ENCODE data around the gene RARA. TPM values are rescaled to one million over a fixed set of nuclear protein-coding genes. Genes with fewer than 3 reads are reported as not detected.

Gene RARA
- total and polyA plus RNA-seq, 12 donors: 11.2 to 34.0 (median 18.9) TPM

- Histone ChIP-seq H3K27ac (peak within 1 kb of the TSS in 5 of 10 donors; percentile 23 to 54 (median 37)), H3K4me3 (peak within 1 kb of the TSS; percentile 23 to 76 (median 50)), H3K9me3 (no peaks in the 10 kb centered on the region), H3K4me1 (peaks cover 0 to 59% (median 33%) of the 10 kb centered on the region in 9 donors), H3K36me3 (peaks cover 0 to 10% (median 0%) of the 10 kb centered on the region in 9 donors), H3K27me3 (no peaks in the 10 kb centered on the region)
- TF ChIP-seq CTCF (IDR thresholded peaks at IDR 0.05): no peak
- DNase-seq: peak; percentile 97 to 99
- ATAC-seq: peak; percentile 97 to 99 (median 98)
- intact Hi-C loops (cut with DNase I): loop anchor here in 8 of 10 donors (5.0 to 10.0 kb wide), 4 partner anchors 70 to 273 kb away; partner anchors contain the start of genes WIPF2 (in 6 of the 8) and CSF3 (in 1 of the 8)
- WGBS, 2 donors: 0 to 1% methylated on average over 47 of the region's 47 CpGs
These were observed 21.2 kb upstream of the RARA start, which contains the start of gene CDC6 for GRCh38 chr17:40287494-40288369. TSS of gene CDC6 (plus strand) at chr17:40287879. CDS start at chr17:40289421, 1,542 bp downstream.

GRCh38 chr17:40290629-40291280 is 18.2 kb upstream of the RARA start:
- Histone ChIP-seq H3K4me1 (peaks cover 0 to 58% (median 32%) of the 10 kb centered on the region in 9 donors), H3K9me3 (no peaks in the 10 kb centered on the region), H3K36me3 (peaks cover 0 to 14% (median 0%) of the 10 kb centered on the region in 9 donors), H3K4me3 (no peak overlapping the region), H3K27me3 (no peaks in the 10 kb centered on the region), H3K27ac (peak overlapping the region in 4 of 10 donors; percentile 11 to 82 (median 34))
- peak; percentile 29 to 74 (median 64) for TF ChIP-seq CTCF (IDR thresholded peaks at IDR 0.05)
- intact Hi-C loops (cut with DNase I): loop anchor here in 8 of 10 donors (2.0 to 10.0 kb wide), 7 partner anchors 88 to 278 kb away; partner anchors contain the start of gene CSF3 (in 4 of the 8)
- ATAC-seq (peak in 1 of 8 donors; percentile 3), DNase-seq (peak in 1 of 2 donors; percentile 55)
- 56 to 63% methylated on average over 4 of the region's 4 CpGs for WGBS, 2 donors

DNA sequence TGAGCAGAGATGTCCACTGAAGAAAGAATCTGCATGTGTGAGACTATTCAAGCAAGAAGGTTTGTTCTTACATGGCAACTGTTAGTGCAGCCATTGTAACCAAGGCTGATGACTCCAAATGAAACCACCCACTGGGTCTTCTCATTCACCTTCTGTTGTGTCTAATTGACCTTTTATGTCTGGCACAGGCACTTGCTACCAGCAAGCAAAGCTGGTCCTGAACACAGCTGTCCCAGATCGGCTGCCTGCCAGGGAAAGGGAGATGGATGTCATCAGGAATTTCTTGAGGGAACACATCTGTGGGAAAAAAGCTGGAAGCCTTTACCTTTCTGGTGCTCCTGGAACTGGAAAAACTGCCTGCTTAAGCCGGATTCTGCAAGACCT is 17.7 kb upstream of the RARA start:
- Histone ChIP-seq H3K36me3 (peaks cover 0 to 18% (median 0%) of the 10 kb centered on the region in 9 donors), H3K9me3 (no peaks in the 10 kb centered on the region), H3K4me3 (no peak overlapping the region), H3K27ac (peak overlapping the region in 4 of 10 donors; percentile 11 to 82 (median 32)), H3K27me3 (no peaks in the 10 kb centered on the region), H3K4me1 (peaks cover 0 to 62% (median 32%) of the 10 kb centered on the region in 9 donors)
- no peak for TF ChIP-seq CTCF (IDR thresholded peaks at IDR 0.05)
- WGBS, 2 donors: 72% methylated on average over 2 of the region's 2 CpGs
- ATAC-seq (no peak), DNase-seq (peak in 1 of 2 donors; percentile 38)
- intact Hi-C loops (cut with DNase I): loop anchor here in 8 of 10 donors (2.0 to 10.0 kb wide), 7 partner anchors 88 to 279 kb away; partner anchors contain the start of gene CSF3 (in 4 of the 8)

GRCh38 chr17:40293363-40293762 is 15.6 kb upstream of the RARA start:
- WGBS, 2 donors: 32 to 42% methylated on average over 1 of the region's 1 CpG
- Histone ChIP-seq H3K4me1 (peaks cover 0 to 70% (median 28%) of the 10 kb centered on the region in 9 donors), H3K36me3 (peaks cover 0 to 18% (median 0%) of the 10 kb centered on the region in 9 donors), H3K27me3 (no peaks in the 10 kb centered on the region), H3K4me3 (no peak overlapping the region), H3K9me3 (no peaks in the 10 kb centered on the region), H3K27ac (peak overlapping the region; percentile 36 to 82 (median 74))
- intact Hi-C loops (cut with DNase I): loop anchor here in 8 of 10 donors (5.0 to 10.0 kb wide), 5 partner anchors 91 to 281 kb away; partner anchors contain the start of gene CSF3 (in 4 of the 8)
- DNase-seq: peak in 1 of 2 donors; percentile 75
- TF ChIP-seq CTCF (IDR thresholded peaks at IDR 0.05): no peak
- peak; percentile 43 to 92 (median 85) for ATAC-seq
